ENCODE measurements around the gene ZNF710.

GRCh38 chr15:90062462-90062932, 61.4 kb downstream of the ZNF710 start:
- TF ChIP-seq CTCF (conservative IDR thresholded peaks at IDR 0.05; ENCODE audit: low read depth, low read length): no peak
- no peak for TF ChIP-seq POLR2A (IDR thresholded peaks at IDR 0.05; ENCODE audit: low read depth, low read length)
- no peak for TF ChIP-seq MAFK (IDR thresholded peaks at IDR 0.05; ENCODE audit: low read depth, low read length)
- no peak for TF ChIP-seq RFX5 (IDR thresholded peaks at IDR 0.05; ENCODE audit: low read depth, low read length)
- no peak for TF ChIP-seq NFE2L2 (IDR thresholded peaks at IDR 0.05; ENCODE audit: low read depth, low read length)
- no peak for TF ChIP-seq MAZ (IDR thresholded peaks at IDR 0.05; ENCODE audit: borderline replicate concordance, low read depth, low read length)
- TF ChIP-seq CEBPB (IDR thresholded peaks at IDR 0.05; ENCODE audit: low read depth, low read length): no peak
- no peak for TF ChIP-seq BHLHE40 (IDR thresholded peaks at IDR 0.05; ENCODE audit: low read depth, low read length)
- TF ChIP-seq CHD1 (IDR thresholded peaks at IDR 0.05; ENCODE audit: low read depth, low read length): no peak
